GM18873 (cell line): ENCODE data around the gene PXDN.

Experiments used
- ATAC-seq: cut with Tn5 transposase; IDR thresholded peaks from one replicate; pipeline ENCODE4 v1.9.1; 2021; ENCODE audit warnings: mild to moderate bottlenecking, moderate library complexity, moderate number of reproducible peaks; ENCODE audit not compliant: unreplicated experiment, low FRiP score

Gene PXDN

GRCh38 chr2:1605102-1606045 lies 138.9 kb downstream of the PXDN start:
- ATAC-seq: no peak

- ATAC-seq: no peak
Observed at GRCh38 chr2:1603521-1603920, 140.8 kb downstream of the PXDN start.

DNA sequence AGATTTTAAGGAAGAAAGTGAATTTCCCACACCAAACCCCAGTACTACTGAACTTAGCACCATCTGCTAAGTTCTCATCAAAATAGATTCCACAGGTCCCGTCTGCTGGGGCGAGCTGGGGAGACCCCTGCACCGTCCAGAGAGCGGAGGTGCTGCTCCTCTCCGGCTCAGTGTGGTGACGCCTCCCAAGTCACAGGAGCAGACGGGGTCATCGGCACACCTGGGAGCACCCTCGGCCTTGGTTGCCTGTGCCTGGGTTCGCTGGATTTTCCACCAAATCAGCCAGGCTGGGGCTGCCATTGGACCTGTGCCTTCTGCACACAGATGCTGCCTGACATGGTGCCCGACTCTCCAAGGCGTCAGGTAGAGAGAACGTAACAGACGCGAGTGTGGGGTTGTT lies 141.3 kb downstream of the PXDN start:
- ATAC-seq: no peak

GRCh38 chr2:1602278-1603010 lies 141.9 kb downstream of the PXDN start:
- ATAC-seq: no peak

- no peak for ATAC-seq
Observed at GRCh38 chr2:1601471-1602277, 142.6 kb downstream of the PXDN start.

DNA sequence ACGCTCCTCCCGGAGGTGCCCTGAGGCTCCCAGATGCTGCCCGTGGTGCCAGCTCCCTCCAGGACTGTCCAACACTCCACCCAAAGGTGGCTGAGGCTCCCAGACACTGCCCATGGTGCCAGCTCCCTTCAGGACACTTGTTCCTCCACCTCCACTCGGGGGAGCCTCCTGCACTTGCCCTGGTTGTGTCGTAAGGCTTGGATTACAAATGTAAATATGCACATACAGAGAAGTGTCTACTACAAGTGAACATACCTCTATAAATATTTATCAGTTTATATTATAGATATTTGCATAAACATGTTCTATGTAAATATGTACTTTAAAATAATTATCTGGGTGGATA lies 143.3 kb downstream of the PXDN start:
- ATAC-seq: no peak

DNA sequence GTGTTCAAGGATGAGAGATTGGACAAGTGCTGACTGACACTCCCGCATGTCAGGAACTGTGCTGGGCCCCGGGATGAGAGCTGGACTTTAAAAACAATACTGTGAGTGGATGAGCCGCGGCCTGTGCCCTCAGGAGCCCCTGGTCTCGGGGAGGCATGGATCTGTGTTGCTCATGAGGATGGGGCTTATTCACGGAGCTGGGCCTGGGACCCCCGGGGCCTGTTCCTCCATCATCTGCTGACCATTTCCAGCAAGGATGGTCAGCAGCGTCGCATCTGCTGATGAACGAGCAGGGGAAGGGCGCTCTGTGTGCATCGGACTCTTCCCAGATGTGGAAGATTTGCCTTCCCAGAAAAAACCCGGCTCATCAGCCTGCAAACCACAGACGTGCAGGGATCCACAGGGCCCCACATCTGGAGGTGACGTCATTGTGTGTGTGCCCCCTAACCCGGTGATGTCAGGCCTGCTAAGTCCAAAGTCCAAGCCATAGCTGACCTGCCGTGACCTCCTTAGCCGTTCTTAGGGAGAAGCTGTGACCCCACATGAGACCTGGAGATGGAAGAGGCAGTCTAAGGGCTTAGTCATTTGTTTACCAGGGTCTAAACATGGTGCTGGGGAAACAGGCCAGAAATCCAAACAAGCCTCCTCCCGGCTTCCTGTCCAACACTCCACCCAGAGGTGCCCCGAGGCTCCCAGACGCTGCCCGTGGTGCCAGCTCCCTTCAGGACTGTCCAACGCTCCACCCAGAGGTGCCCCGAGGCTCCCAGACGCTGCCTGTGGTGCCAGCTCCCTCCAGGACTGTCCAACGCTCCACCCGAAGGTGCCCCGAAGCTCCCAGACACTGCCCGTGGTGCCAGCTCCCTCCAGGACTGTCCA lies 143.9 kb downstream of the PXDN start:
- no peak for ATAC-seq

- no peak for ATAC-seq
Observed at GRCh38 chr2:1599301-1600085, 144.8 kb downstream of the PXDN start.

- no peak for ATAC-seq
Observed at GRCh38 chr2:1598800-1599199, 145.5 kb downstream of the PXDN start.

DNA sequence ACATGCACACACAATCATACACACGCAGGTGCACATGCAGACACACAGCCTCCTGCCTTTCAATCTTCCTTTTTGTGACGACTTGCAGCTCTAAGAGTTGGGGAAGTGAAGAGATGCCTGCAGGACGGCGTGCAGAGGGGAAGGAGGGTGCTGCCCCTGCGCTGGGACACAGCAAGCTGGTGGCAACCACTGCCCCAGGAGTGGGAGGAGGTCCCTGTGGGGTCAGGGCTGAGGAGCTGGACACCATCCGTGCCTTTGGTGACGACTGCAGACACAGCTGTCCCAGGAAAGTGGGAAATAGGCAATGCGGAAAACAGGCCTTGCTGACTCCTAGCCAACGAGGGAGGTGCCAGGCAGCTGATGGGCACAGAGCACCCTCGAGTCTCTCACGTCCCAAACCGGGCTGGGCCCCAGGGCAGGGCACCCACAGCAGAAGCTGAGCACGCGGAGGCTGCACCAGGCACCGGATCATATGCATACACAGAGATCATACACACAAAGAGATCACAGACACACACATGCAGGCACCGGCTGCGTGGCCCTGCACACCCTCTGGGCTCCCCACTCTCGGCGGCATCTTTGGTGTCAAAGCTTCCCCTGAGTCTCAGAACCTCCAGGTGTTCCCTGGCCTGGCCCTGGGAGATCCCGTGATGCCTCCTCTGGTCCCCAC lies 146.1 kb downstream of the PXDN start:
- ATAC-seq: no peak

GRCh38 chr2:1595274-1595673 lies 149.0 kb downstream of the PXDN start:
- no peak for ATAC-seq

GRCh38 chr2:1594373-1595171 lies 149.7 kb downstream of the PXDN start:
- no peak for ATAC-seq

- no peak for ATAC-seq
Observed at GRCh38 chr2:1594123-1594372, 150.3 kb downstream of the PXDN start.

- ATAC-seq: no peak
Observed at GRCh38 chr2:1593371-1594122, 150.8 kb downstream of the PXDN start.

DNA sequence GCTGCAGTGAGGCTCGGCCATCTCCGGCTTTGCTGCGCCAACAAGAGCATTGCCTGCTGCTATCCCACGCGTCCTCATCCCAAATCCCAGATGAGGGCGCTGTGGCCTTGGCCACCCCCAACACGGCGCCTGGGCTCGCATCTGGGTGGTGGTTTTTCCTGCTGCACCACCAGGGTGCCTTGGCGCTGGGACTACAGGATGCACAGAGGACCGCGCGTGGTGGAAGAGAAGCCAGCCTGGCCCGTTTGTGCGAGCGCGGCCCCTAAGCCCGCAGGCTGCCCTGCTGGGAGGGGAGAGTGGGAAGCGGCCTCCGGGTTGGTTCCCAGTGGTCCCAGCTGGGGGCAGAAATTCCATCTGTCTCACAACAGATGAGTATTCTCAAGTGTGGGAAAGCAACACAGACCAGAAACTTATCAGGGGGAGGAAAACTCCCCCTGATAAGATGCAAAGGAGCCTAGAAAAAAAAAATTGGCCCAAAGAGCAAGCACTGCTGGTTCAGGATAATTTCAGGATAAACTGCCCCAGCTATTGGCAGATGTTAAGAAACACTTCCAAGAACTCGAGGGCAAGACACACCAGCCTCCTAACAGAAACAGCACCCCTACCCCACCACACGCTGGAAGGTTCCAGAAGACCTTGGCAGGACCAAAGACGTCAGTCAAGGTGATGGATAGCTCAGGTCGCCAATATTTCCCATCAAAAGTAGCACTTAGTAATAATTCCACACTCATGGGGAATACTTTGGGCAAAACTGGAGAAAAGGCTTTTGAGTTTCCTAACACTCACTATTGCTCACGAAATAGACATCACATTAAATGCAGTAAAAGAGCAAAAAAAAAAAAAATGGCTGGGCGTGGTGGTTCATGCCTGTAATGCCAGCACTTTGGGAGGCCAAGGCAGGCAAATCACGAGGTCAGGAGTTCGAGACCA lies 152.1 kb downstream of the PXDN start:
- no peak for ATAC-seq

DNA sequence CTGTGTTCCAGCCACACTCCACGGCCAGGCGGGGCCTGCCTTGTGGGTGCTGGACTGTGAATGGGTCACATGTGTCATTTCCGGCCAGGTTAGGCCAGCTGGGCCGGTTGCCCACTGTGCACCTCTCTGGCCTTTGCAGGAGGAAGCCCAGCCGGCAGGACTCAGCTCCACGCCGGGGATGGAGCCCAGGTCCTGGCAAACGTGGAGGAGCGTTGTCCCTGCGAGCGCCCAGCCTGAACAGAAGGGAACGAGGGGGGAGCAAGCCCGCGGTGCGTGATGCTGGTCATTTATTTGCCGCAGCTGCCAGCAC lies 152.9 kb downstream of the PXDN start:
- no peak for ATAC-seq
